ENCODE data around the gene TSC22D1.
A peak's percentile ranks its signal among the peaks of the same experiment; 100 is the strongest.

TSC22D1 gene

DNA sequence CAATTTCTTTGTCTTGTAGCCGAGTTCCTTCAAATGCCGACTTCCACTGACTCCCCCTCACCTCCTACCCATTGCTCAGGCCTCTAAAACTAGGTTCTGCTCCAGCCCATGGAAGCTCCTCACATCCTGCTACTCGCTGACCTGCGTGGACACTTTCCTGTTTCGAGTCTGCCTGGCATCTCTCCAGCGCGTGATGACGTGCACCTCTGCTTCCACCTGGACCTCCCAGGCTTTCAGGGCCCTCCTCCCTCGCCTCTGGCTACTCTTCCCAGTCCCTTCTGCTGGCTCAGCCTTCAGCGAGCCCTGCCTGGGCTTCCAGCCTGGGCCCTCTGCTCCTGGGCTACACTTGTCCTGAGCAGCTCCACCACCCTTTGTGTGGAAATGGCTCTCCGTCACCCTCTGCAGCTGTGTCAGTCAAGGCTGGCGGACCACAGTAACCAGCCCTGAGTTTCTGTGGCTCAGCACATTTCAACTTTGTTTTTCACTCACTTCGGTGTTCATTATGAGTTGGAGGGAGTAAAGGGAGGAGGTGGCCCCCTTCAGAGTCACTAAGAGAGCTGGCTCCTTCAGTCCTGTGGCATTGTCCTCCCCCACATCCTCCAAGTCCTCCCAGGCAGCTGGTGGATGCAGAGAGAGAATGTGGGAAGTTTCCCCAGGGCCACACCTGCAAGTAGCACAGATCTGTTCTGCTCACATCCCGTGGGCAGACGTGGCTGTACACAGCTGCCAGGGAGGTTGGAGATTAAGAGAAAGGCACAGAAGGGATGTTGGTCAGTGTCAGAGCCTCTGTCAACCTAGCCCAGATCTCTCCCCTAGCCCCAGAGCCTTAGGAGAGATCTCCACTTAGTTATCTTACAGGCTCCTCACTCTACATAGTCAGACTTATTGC lies 153.1 kb downstream of the TSC22D1 start:
- no peak for DNase-seq

DNA sequence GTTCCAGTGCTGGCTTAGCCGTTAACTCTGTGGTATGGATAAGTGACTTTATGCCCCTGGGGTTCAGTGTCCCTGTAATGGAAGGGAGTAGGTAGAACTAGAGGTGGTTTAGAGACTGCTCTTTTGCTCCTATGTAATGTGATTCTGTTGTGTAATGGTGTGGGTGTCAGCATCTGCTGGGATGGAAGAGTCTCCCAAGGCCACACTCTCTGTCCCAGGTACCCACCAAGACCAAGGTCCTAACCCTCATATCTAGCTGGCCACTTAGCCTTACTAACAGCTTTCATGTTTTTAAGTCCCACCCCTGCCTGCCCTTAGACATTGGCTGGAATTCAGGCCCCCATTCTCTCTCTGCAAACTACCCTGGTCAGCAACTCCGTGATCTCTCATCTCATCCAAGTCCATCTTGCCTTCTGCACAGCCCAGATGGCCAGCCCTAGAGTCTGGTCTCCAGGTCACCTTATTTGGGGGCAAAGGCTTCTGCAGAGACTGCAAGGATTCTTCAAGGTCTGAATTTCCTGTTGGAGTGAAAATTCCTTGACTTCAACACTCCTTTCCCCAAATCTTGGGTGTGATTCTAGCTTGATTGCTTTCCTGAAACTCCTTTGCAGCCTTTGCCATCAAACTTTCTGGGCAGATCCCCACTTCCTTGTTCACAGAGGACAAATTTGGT lies 154.1 kb downstream of the TSC22D1 start:
- DNase-seq = no peak

DNA sequence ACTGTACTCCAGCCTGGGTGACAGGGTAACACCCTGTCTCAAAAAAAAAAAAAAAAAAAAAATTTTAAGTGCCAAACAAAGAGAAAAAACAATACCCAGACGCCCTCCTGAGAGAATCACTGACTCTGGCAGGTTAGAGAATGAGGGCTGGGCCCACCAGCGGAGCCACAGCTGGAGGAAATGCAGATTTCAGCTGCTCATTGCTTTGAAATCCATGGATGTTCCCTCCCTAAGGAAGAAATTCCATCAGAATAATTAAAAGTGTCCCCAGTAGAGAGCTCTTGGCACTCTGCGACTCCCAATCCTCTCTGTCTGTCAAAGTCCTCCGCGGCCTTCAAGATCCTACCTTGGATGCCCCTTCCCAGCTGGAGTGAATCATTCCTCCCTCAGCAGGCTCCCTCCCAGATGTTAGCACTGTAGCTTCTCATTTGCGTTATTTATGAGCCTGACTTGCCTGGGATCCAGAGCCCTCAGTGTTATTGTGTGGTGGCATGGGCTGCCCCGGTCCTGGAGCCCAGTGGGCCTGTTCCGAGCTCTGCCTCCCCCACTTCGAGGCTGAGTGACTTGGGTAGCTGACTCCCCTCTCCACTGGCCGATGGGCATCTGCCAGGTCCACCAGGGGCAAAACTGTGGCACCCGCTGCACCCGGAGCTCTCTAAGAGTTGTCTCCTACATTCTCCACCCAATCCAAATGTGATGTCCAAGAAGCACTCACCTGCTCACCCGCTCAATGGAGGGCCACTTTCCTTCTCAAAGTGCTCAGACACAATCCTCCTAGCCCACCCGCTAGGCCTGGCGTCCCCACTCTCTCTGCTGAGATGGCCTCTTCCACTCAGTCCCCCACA lies 155.5 kb downstream of the TSC22D1 start:
- no peak for DNase-seq

DNA sequence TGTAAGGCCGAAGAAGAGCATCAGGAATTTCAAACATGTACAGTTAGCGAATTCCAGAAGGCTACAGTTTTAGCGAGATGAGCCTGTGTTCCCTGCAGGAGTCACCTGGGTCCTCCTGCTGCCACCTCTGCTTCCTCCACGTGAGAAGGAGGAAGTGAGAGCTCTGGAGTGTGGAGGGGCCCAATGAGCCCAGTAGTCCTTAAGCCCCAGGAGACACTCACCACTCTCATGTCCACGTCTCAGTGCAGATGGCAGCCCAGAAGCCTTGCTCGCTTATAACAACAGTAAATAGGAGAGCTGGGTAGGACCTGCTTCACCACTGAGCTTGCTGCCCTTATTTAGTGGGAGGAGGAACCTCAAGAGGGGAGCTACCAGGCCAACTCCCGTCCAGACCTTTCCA lies 158.3 kb downstream of the TSC22D1 start:
- DNase-seq = no peak

DNA sequence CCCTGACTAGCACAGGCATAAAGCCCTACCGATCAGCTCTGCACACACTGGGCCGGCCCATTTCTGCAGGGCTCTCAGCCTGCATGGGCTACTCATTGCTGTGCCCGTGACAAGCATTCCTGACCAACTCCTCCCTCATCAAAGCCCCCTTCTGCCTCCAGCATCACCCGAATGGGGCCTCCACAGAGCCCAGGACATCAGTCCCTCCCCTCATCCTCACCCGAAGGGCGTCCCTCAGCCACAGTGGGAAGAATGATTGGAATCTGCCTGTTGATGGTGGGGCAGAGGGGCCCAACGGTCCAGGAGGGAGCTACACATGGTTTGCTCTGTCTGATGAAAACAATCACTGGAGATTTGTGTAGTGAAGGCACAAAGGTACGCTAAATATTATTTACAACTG lies 158.7 kb downstream of the TSC22D1 start:
- no peak for DNase-seq

DNA sequence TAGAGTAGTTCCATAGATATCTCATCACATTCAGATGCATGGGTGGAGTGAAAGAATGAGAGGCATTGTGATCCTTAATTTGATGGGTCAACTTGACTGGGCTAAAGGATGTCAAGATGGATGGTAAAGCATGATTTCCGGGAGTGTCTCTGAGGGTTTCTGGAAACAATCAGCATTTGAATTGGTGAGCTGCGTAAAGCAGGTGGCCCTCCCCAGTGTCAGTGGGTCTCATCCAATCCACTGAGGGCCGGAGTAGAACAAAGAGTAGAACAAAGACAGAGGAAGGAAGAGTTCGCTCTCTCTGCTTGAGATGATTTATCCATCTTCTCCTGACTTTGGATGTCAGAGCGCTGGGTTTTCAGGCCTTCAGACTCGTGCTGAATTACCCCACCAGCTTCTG lies 159.4 kb downstream of the TSC22D1 start:
- no peak for DNase-seq

DNA sequence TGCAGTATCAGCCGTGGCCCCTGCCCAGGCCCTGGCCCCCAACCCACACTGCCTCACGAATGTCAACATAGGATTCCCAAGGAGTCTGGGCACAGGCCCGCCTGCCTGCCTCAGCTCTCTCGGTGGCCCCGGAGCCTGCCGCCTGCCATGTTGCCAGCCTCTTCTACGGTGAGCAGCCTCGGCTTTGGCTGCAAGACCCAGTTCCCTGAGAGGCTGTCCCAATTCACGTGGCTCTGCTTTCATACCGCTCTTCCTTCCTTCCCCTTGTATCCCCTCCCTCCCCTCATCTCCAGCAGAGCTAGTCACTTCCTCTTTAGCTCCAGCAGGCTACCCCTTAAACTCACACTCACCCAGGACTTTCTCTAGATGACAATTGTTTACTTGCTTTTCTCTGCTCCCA lies 159.8 kb downstream of the TSC22D1 start:
- DNase-seq = no peak

DNA sequence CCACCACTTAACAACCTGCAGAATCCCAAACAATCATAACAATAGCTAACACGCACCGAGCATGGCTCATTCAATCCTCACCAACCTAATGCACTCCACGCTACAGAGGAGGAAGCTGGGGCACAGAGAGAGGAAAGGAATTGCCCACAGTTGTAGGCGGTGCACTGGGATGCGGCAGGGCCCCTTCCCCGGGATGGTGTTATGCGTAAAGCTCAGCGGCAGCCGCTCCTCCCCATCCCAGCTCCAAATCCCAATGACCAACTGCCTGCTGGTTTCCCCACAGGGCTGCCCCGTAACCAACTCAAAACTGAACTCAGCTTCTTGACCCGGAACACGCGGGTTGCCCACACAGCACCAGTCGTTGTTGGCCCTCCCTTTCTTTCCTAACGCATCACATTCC lies 160.3 kb downstream of the TSC22D1 start:
- no peak for DNase-seq

DNA sequence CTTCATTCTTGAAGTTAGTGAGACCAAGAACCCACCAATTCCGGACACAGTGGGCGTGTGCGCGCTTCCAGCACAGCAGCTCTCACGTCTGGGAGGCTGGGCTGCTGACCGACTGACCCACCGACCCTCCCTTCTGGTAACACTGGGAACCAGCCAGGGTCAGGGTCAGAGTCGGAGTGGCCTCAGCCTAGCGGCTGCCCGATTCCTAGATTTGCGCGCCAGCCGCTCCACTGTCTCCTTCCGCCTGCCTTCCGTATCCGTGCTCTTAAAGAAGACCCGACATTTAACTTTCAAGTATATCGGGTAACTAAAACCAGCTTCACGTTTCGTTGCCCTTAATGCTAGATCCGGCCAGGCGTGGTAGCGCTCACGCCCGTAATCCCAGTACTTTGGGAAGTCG lies 161.4 kb downstream of the TSC22D1 start:
- no peak for DNase-seq

DNA sequence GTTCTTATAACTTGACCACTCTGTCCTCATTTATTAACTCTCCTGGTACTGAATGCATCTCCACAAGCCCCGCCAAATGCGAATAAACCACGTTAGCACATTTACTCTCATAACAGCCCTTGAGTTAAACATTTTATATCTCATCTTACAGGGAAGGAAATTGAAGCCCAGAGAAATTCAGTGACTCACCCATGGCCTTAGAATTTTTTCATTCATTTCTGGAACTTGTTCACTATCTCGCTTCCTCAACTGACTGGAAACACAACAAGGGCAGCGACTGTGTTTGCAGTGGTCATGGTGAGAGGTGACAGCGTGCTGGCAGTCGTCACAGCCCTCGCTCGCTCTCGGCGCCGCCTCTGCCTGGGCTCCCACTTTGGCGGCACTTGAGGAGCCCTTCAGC lies 163.0 kb downstream of the TSC22D1 start:
- no peak for DNase-seq

DNA sequence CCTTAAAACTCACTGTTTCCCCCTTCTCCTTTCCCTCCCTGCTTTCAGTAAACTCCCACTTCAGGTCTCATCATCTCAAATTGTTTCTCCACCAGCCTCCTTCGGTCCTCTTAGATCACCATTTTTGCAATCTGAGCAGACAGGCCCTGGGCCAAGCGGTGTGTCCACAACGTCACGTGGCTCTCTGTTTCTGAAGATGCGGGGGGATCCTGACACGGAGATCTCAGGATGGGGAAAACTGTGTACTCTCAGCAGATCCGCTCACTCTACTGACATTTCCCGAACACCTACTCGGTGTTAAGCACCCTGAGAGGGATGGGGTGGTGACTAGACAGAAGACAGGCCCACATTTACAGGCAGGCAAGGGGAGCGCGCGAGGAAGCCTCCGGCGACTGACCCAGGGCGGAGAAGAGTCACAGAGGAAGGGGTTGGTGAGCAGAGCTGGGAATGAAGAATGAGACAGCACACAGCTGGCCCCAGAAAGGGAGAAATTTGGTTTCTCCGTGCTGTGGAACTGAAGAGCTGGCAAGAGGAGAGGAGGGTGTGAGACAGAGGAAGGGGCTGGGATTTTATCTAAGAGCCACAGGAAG lies 163.7 kb downstream of the TSC22D1 start:
- DNase-seq = no peak

DNA sequence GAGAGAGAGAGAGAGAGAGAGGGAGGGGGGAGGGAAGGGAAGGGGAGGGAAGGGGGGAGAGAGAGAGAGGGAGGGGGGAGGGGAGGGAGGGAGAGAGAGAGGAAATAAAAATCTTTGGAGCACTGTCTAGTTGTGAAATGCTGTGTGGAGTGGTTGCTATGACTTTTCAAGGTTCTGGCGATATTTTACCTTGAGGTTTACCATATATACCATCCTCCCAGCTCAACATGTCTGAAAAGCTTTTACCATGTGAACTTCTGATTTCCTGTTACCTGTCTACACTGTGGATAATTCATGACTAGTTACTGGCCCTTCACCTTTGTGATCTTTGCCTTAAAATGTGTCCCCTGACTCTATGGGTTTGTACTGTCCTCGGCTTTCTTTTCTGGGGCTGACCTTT lies 164.3 kb downstream of the TSC22D1 start:
- no peak for DNase-seq

DNA sequence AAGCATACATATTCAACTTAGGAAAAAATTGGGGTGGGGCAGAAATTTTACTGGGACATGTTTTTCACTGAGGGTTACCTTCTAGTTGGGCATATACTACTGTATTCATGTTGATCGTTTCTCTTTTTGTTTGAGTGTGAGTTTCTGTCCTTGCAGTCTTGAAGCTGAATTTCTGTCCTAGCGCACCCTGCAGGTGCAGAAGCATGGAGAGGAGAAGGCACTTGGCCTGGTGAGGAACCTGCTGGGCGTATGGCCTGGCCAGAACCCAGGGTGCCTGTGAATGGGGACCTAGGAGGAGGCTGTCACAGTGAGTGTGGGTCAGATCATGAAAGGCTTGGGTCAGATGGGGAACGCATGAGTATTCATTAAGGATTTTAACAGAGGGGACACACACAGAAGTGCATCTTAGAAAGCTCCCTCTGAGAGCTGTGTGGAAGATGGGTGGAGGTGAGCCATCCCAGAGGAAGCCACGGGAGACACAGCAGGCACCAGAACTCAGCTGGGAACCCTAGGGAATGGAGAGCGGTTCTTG lies 165.7 kb downstream of the TSC22D1 start:
- DNase-seq = no peak

DNA sequence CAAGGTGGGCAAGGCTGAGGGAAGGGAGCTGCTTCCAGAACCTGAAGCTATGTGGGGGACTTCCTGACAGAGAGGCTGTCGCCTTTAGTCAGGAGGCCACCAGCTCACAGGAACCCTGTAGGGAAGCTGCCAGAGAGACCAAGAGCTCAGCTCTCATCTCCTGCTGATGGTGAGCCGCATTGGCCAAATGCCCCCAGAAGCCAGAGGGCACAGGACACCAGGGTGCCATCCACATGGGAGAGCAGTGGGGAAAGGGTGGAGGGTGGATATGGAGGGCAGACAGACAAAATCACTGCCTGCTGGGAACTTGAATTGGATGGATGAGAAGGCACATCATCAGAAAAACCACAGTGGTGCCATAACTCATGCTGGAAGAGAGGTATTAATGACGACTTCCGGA lies 166.5 kb downstream of the TSC22D1 start:
- DNase-seq = no peak

DNA sequence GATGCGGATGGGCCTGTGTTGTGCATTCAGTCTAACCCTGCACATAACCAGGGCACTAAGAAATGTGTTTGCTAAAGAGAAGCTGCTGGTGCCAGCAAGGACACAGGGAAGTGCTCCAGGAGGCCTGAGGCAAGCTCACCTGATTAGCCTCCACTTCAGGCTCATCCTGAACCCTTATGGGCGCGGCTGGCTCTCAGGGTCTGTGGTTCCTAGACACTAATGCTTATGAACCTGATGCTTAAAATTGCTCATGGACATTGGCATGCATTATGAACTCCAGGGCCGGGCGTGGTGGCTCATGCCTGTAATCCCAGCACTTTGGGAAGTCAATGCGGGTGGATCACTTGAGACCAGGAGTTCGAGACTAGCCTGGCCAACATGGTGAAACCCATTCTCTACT lies 168.2 kb downstream of the TSC22D1 start:
- DNase-seq = peak in 1 of 2 experiments; percentile 31

DNA sequence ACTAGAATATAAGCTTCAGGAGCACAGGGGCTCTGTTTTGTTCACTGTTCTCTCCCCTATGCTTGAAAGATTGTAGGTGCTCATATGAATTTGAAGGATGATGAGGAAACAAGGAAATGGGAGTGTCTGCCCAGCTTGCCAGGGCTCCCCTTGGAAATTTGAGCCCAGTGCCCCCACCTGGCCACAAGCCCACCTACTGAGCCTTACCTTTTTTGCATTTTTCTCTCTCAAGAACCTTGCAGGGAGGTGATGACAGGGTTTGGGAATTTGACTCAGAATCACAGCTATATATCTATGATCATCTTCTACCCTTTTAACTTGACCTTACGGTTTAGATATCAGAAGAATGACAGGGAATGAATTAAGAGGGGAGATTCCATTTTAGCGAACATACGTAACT lies 168.8 kb downstream of the TSC22D1 start:
- DNase-seq = no peak

DNA sequence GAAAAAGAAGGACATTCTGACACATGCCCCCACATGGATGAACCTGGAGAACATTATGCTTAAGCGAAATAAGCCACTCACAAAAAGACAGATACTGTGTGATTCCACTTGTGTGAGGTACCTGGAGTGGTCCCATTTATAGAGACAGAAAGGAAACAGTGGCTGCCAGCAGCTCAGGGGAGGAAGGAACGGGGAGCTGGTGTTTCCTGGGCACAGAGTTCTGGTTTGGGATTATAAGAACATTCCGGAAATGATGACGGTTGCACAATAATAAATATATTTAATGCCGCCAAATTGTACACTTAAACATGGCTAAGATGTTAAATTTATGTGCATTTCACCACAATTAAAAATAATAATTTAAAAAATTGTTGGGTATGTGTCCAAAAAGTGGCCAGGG lies 169.5 kb downstream of the TSC22D1 start:
- DNase-seq = no peak

DNA sequence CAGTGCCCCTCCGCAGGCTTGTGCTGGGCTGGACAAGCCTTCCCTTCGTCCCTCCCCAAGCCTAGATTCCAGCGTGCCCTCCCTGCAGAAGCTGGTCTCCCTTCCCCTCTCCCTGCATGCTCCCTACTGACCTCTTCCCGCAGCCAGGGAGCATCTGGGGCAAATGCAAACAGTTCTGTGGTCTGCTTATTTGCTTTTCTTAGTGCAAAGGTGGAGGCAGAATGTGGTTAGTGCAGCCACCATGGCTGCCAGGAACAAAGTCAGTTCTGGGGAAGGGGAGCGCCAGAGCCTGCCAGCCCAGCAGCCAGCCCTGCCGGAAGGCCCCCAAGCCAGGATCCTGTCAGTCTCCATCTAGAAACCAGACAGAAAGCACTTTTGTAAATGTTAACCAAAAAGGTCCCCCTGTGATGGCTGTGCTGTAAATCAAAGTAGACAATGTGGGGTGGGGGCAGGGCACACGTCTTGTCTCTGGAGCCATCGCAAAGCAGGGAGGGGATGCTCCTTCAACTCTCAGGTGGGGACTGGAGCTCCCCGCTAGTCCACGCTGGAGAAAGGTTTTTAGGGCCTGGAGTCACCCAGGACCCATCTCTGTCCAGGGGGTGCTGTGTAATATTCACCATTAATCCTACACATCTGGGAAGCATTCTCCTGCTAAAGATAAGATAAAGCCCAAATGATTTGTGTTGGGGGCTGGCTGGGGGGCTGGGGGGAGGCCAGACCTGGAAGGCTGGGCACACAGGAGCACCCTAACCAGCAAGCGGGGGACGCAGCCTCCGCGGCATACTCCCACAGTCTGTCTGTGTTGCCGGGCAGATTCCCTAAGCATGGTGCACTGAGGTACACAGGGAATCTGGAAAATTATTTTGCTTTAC lies 171.6 kb downstream of the TSC22D1 start:
- no peak for DNase-seq

DNA sequence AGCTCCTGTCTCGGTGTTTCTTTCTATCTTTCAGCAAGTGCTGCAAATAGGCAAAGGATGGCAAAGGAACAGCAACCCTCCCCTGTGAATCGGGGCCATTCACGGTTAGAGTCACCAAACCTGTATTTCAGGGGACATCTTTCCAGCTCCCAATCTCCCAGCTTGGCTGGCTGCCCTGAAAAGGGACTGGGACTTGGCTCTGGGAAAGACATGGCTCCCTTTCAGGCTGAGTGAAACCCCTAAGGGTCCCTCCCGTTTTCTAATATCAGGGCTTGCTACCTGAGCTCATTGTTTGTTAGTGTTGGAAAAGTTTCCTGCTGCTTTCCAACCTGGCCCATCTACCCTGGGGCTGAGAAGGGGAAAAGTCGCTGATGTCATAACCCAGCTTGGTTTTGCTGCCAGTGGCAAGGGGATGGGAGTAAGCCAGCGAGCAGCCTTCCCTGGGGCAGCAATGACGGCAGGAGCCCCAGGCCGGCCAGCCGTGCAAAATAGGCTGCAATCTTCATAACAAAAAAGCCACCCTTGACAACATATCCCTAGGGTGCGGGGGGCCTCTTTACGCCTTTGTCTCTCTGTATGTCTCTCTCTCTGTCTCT lies 172.6 kb downstream of the TSC22D1 start:
- no peak for DNase-seq

DNA sequence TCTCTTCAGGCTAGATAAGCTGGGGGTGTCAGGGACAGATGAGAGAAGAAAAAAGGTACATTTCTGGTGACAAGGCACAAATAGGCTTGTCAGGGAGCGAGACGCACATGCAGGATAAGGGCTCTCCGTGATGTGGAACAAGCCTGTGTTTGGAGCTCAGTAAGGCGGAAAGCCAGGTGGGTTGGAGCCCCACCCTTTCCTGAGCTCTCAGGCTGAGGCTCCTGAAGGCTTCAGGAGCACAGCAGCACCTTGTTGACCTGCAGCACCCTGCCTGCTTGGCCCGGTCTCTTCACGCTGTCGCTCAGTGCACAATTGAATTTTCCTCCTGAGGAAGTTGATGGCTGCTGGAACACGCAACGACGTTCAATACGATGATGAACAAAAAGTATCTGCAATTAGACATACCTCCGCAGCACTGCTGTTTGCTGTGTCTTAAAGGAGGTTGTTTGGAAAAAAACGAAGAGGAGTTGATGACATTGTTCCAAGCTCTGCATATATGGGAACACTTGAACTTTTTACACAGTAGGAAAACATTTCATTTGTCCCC lies 173.2 kb downstream of the TSC22D1 start:
- DNase-seq = peak; percentile 30 to 32

DNA sequence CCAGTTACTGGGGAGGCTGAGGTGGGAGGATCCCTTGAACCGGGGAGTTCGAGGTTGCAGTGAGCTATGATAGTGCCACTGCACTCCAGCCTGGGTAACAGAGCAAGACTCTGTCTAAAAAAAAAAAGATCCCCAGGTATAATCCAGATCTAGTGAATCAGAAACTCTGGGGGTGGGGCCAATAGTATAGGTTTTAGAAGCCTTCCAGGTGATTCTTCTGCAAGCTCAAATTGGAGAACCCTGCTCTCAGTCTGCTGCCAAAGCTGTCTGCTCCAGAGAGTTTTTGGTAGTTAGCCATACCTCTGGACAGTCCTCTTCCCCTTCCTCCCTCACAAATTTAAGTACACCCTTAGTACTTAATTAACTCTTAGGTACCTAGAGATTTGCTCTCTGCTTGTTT lies 174.6 kb downstream of the TSC22D1 start:
- DNase-seq = no peak

Measured in NCI-H187 (cell line).